GM12878 (cell line): Measurements from ENCODE around the gene FUT8.

ENCODE experiments used
- HDAC2 ChIP-seq: fragments of 200-600 bp; sonication (generic); IDR thresholded peaks from 2 replicates; pipeline ENCODE4 v1.6.1; 2017
- MLLT1 ChIP-seq: fragments of 450-650 bp; IDR thresholded peaks from 2 replicates; pipeline ENCODE4 v1.6.1; 2016; ENCODE audit warnings: mild to moderate bottlenecking
- MTA2 ChIP-seq: fragments of 450-650 bp; IDR thresholded peaks from 2 replicates; pipeline ENCODE4 v1.6.1; 2016; ENCODE audit warnings: low read depth, mild to moderate bottlenecking, moderate library complexity
- MTA3 ChIP-seq: IDR thresholded peaks from 2 replicates; pipeline ENCODE4 v1.6.1; 2012; ENCODE audit warnings: low read length, inconsistent platforms, borderline replicate concordance
- MXI1 ChIP-seq: fragments of 150-350 bp; IDR thresholded peaks from 2 replicates; pipeline ENCODE4 v1.6.1; 2011; ENCODE audit warnings: low read depth, mild to moderate bottlenecking, inconsistent platforms, low read length, improper control_type of control experiment
- NFYB ChIP-seq: IDR thresholded peaks from 2 replicates; pipeline ENCODE4 v1.6.1; 2011; ENCODE audit warnings: low read depth, mild to moderate bottlenecking, low read length, improper control_type of control experiment, moderate library complexity; ENCODE audit not compliant: insufficient read depth
- POLR2AphosphoS2 ChIP-seq: IDR thresholded peaks from 2 replicates; pipeline ENCODE4 v1.6.1; 2011; ENCODE audit warnings: low read depth, mild to moderate bottlenecking, low read length, improper control_type of control experiment, moderate library complexity
- POLR2AphosphoS5 ChIP-seq: IDR thresholded peaks from 2 replicates; pipeline ENCODE4 v1.6.1; 2011; ENCODE audit warnings: mild to moderate bottlenecking, low read length, inconsistent platforms
- RUNX3 ChIP-seq: IDR thresholded peaks from 2 replicates; pipeline ENCODE4 v1.6.1; 2012; ENCODE audit warnings: low read length, inconsistent platforms
- TAF1 ChIP-seq: IDR thresholded peaks from 2 replicates; pipeline ENCODE4 v1.6.1; 2011; ENCODE audit warnings: mild to moderate bottlenecking, low read depth, low read length, borderline replicate concordance
- TCF12 ChIP-seq: IDR thresholded peaks from 2 replicates; pipeline ENCODE4 v1.6.1; 2011; ENCODE audit warnings: low read depth, mild to moderate bottlenecking, low read length
- ZSCAN29 ChIP-seq: fragments of 450-650 bp; IDR thresholded peaks from 2 replicates; pipeline ENCODE4 v1.6.1; 2017; ENCODE audit warnings: mild to moderate bottlenecking, moderate library complexity
- TF ChIP-seq, protein P1 (sequence below), 3 experiments: IDR thresholded peaks in 2 of 3; conservative IDR thresholded peaks in 1 of 3; 2 replicates each; pipeline ENCODE4 v1.5.1; 2011; ENCODE audit warnings: low read depth in 3 of 3, low read length in 3 of 3, mild to moderate bottlenecking in 3 of 3, control low read depth in 2 of 3, moderate library complexity in 2 of 3, inconsistent platforms in 1 of 3, mixed read lengths in 1 of 3; ENCODE audit not compliant: control insufficient read depth in 2 of 3, insufficient read depth in 1 of 3; ENCODE audit errors: extremely low read depth in 1 of 3
- TF ChIP-seq, protein P2 (sequence below): IDR thresholded peaks from 2 replicates; pipeline ENCODE4 v1.6.1; 2012; ENCODE audit warnings: low read depth, low read length, improper control_type of control experiment

GRCh38 chr14:65594882-65595237, 182.3 kb downstream of the FUT8 start:
- TF ChIP-seq POLR2AphosphoS5 (no peak), ZSCAN29 (no peak), HDAC2 (no peak), POLR2AphosphoS2 (no peak), MLLT1 (no peak), TCF12 (no peak), RUNX3 (no peak), NFYB (no peak), MTA2 (no peak), MXI1 (no peak), TAF1 (no peak), MTA3 (no peak)
- TF ChIP-seq, protein P1, sequence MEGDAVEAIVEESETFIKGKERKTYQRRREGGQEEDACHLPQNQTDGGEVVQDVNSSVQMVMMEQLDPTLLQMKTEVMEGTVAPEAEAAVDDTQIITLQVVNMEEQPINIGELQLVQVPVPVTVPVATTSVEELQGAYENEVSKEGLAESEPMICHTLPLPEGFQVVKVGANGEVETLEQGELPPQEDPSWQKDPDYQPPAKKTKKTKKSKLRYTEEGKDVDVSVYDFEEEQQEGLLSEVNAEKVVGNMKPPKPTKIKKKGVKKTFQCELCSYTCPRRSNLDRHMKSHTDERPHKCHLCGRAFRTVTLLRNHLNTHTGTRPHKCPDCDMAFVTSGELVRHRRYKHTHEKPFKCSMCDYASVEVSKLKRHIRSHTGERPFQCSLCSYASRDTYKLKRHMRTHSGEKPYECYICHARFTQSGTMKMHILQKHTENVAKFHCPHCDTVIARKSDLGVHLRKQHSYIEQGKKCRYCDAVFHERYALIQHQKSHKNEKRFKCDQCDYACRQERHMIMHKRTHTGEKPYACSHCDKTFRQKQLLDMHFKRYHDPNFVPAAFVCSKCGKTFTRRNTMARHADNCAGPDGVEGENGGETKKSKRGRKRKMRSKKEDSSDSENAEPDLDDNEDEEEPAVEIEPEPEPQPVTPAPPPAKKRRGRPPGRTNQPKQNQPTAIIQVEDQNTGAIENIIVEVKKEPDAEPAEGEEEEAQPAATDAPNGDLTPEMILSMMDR (IDR thresholded peaks at IDR 0.05 in 2 of 3, conservative IDR thresholded peaks at IDR 0.05 in 1 of 3; ENCODE audit: control insufficient read depth in 2 of 3, extremely low read depth in 1 of 3, insufficient read depth in 1 of 3, low read depth in 3 of 3, low read length in 3 of 3): no peak
- TF ChIP-seq, protein P2, sequence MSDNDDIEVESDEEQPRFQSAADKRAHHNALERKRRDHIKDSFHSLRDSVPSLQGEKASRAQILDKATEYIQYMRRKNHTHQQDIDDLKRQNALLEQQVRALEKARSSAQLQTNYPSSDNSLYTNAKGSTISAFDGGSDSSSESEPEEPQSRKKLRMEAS: no peak
